NCI-H226 (cell line): ENCODE data around the gene GUCA2B.

ENCODE experiments used
- DNase-seq: peaks from one replicate; pipeline ENCODE4 v3.0.0-alpha.2; 2015

The GUCA2B gene

DNA sequence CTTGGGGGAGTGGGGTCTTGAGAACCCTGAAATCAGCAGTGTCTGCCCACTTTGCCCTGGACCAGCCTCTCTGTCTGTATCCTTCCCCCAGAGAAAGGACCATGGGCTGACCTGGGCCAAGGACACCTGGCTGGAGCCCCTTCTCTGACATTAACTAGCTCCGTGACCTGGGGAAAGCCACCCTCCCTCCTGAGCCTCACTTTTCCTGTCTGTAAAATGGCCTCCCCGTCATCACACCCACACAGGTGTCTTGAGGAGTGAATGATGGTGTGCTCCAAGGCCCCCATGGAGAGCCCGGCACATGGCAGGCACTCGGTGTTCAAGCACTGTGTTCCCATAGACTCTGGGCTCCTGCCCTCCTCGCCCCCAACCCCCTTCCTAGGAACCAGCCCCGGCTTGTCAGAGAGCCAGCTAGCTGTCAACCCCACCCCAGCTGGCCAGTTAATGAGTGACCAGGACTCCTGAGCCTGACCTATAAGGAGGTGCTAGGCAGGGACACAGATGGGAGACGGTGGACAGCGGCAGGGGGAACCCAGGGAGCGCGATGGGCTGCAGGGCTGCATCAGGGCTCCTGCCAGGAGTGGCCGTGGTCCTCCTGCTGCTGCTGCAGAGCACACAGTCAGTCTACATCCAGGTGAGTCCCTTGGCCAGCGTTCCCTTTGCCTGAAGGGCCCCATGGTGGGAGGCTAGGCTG, at the start of gene GUCA2B:
GUCA2B (plus strand) TSS at position 504 of the 694 bp plus-strand sequence; CDS start at position 545, 41 bp downstream.
- no peak for DNase-seq

DNA sequence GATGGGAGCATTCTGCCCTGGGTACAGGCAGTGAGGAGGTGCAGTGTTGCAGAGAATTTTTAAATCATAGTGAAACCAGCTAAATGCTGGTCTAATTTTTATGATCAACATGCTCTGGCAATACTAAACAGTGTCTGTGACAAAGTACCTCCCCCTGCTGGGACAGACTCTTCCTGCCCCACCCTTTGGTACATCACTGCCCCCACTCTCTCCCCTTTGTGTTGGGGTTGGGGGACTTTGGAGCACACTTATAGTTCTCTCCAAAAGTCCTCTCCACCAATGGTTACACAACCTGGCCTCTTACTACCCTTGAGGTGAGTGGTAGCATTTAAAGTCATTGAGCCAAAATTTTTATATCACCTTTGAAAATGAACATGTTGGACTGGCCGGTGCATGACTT, 48.2 kb upstream of the GUCA2B start:
- DNase-seq = no peak

- DNase-seq = no peak
Measured at GRCh38 chr1:42108309-42108708, 44.9 kb upstream of the GUCA2B start.

DNA sequence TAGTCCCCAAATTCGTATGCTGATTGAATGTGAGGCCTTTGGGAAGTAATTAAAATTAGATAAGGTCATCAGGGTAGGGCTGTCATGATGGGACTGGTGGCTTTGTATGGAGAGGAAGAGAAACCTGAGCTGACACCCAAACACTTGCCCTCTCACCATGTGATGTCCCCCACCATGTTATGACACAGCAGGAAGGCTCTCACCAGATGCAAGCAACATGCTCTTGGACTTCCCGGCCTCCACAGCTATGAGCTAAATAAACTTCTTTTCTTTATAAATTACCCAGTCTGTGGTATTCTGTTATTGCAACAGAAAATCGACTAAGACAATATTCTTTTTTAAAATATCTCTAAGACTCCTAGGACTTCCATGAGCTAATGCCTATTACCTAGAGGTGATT, 43.6 kb upstream of the GUCA2B start:
- no peak for DNase-seq

GRCh38 chr1:42114229-42114628, 39.0 kb upstream of the GUCA2B start:
- DNase-seq = no peak

DNA sequence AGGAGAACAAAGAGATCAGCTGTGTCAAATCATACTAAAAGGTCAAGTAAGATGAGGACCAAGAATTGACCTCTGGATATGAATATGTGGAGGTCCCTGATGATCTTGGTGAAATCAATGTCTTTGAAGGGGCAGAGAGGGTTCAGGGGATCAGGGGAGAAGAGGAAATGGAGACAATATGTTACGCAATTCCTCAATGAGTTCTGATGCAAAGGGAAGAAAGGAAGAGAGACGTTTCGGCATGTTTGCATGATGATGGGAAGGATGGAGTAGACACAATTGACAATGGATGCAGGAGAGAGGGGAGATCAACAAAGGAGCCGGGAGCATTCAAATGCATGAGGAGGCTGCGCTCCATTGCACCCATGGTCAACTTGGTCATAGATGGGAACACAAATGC, 36.0 kb upstream of the GUCA2B start:
- no peak for DNase-seq

- DNase-seq = no peak
Measured at GRCh38 chr1:42118125-42118524, 35.1 kb upstream of the GUCA2B start.

DNA sequence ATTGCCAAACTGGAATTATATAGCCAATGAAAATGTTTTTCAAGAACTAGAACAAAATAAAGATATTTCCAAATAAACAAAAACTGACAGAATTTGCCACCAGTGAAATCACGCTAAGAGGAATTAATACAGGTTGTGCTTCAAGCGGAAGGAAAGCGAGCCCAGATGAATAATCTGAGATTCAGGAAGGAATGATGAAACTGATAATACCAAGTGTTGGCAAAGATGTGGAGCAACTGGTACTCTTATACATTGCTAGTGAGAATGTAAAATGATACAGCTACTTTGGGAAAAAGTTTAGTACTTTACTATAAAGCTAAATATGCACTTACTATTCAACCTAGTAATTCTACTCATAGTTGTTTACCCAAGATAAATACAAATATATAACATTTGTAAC, 30.8 kb upstream of the GUCA2B start:
- DNase-seq = no peak

DNA sequence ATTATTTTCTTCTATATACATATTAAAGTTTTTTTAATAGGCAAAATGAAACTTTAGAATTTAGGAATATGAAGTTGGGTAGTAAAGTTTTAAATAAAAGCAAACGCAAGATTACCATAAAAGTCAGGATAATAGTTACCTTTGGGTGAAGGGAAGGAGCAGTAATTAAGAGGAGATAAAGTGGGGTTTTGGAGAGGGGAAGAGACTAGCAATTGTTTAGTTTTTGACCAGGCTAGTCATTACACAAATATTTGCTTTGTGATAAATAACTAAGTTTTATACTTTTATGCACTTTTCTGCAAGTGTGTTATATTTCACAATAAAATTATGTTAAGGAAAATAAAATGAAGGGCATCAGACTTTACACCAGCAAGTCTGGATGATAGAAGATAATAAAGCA, 27.7 kb upstream of the GUCA2B start:
- no peak for DNase-seq

GRCh38 chr1:42127767-42128166, 25.4 kb upstream of the GUCA2B start:
- no peak for DNase-seq

- DNase-seq = no peak
Measured at GRCh38 chr1:42128499-42128898, 24.7 kb upstream of the GUCA2B start.

DNA sequence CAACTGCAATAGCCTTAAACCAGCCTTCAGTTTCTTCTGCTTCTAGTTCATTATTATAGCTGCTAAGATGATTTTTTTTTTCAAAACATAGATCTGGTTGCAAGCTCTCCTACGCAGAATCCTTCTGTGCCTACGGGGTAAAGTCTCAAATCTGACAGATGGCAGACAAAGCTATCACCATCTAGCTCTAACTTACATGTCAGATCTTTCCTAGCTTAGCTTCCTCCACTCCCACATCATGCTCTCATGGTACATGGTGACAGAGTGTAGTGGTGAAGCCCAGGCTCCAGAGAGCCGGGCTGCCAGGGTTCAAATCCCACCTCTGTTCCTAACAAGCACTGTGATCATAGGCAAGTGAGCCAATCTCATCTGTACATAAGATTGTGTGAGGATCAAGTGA, 24.2 kb upstream of the GUCA2B start:
- no peak for DNase-seq

- DNase-seq = no peak
Measured at GRCh38 chr1:42130061-42130660, 23.0 kb upstream of the GUCA2B start.

GRCh38 chr1:42133390-42133789, 19.8 kb upstream of the GUCA2B start:
- DNase-seq = no peak

GRCh38 chr1:42133809-42134526, 19.2 kb upstream of the GUCA2B start:
- DNase-seq = no peak

DNA sequence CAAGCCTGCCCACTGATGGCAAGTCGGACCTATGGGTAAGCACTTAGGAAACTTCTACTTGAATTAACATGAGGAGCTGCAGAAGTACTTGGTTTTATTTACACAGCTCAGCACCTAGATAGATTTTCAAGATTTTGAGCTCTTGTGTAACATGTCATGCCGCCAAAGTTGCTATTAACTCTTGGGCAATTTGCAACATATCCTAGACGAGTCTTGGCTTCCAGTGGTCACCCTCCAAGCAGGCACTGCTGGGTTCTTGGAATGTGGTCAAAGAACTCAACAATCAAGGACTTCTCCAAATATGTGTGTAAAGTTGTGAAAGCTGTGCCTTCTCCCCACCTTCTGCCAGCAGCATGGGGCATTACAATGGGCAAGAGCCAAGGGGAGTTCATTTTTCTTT, 17.8 kb upstream of the GUCA2B start:
- DNase-seq = no peak

- no peak for DNase-seq
Measured at GRCh38 chr1:42136466-42136865, 16.7 kb upstream of the GUCA2B start.

- no peak for DNase-seq
Measured at GRCh38 chr1:42137766-42138165, 15.4 kb upstream of the GUCA2B start.

- no peak for DNase-seq
Measured at GRCh38 chr1:42138586-42138985, 14.6 kb upstream of the GUCA2B start.

DNA sequence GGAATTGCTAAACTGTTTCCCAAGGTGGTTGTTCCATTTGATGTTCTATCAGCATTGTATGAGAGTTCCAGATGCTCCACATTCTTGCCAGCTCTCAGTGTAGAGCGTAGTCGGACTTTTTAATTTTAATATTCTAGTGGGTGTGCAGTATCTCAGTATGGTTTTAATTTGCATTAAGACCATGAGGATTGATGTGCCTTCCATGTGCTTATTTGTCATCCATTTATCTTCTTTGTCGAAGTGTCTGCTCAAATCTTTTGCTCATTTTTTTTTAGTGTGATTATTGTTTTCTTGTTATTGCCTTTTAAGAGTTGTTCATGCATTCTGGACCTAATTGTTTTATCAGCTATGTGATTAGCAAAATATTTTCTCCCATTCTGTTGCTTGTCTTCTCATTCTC, 13.8 kb upstream of the GUCA2B start:
- no peak for DNase-seq

- no peak for DNase-seq
Measured at GRCh38 chr1:42140191-42140590, 13.0 kb upstream of the GUCA2B start.

- no peak for DNase-seq
Measured at GRCh38 chr1:42141978-42142377, 11.2 kb upstream of the GUCA2B start.

GRCh38 chr1:42142894-42143675, 10.1 kb upstream of the GUCA2B start:
- no peak for DNase-seq
